ENCODE results near the gene TIAM1.

- TF ChIP-seq POLR2AphosphoS5 (IDR thresholded peaks at IDR 0.05; ENCODE audit: low read depth, low read length), result no peak
- TF ChIP-seq CTCF (IDR thresholded peaks at IDR 0.05; ENCODE audit: control extremely low read depth in 1 of 3, insufficient read depth in 1 of 3, low read depth in 1 of 3, low read length in 3 of 3), result no peak
- no peak for TF ChIP-seq KDM5A (IDR thresholded peaks at IDR 0.05; ENCODE audit: low read length)
- no peak for TF ChIP-seq RAD21 (IDR thresholded peaks at IDR 0.05 in 1 of 2, conservative IDR thresholded peaks at IDR 0.05 in 1 of 2; ENCODE audit: low read depth in 2 of 2, low read length in 2 of 2)
- no peak for TF ChIP-seq HDAC2 (IDR thresholded peaks at IDR 0.05; ENCODE audit: borderline replicate concordance in 1 of 2, low read depth in 2 of 2, low read length in 2 of 2)
- TF ChIP-seq CHD2 (IDR thresholded peaks at IDR 0.05; ENCODE audit: low read length), result no peak
- no peak for TF ChIP-seq EZH2 (IDR thresholded peaks at IDR 0.05; ENCODE audit: low read depth, low read length, severe bottlenecking)
- TF ChIP-seq POU5F1 (IDR thresholded peaks at IDR 0.05; ENCODE audit: low read depth, low read length), result no peak
- no peak for TF ChIP-seq ZNF274 (IDR thresholded peaks at IDR 0.05; ENCODE audit: borderline replicate concordance, extremely low read depth, low read length)
- no peak for TF ChIP-seq POLR2A (IDR thresholded peaks at IDR 0.05; ENCODE audit: control extremely low read depth in 1 of 2, low read depth in 2 of 2, low read length in 2 of 2)
- TF ChIP-seq EP300 (IDR thresholded peaks at IDR 0.05; ENCODE audit: borderline replicate concordance in 1 of 2, low read depth in 2 of 2, low read length in 2 of 2), result no peak
- no peak for TF ChIP-seq CEBPB (IDR thresholded peaks at IDR 0.05; ENCODE audit: low read depth, low read length)
- TF ChIP-seq ATF3 (IDR thresholded peaks at IDR 0.05; ENCODE audit: insufficient read depth, low read depth, low read length), result no peak
- TF ChIP-seq SIN3A (conservative IDR thresholded peaks at IDR 0.05 in 1 of 2, IDR thresholded peaks at IDR 0.05 in 1 of 2; ENCODE audit: low read depth in 1 of 2, low read length in 2 of 2), result no peak
Observed at GRCh38 chr21:31316072-31316471, 28.0 kb downstream of the TIAM1 start.
